SK-N-SH (cell line): ENCODE results near the gene TNFRSF12A.

Experiments
- ELF1 ChIP-seq: IDR thresholded peaks from 2 replicates; pipeline ENCODE4 v1.4.0; 2012
- EZH2phosphoT487 ChIP-seq: fragments of 200-600 bp; sonication (generic); IDR thresholded peaks from 2 replicates; pipeline ENCODE4 v1.6.1; 2017; ENCODE audit warnings: low read depth, mixed run types, mild to moderate bottlenecking, antibody characterized with exemption, moderate library complexity, borderline replicate concordance
- GABPA ChIP-seq: IDR thresholded peaks from 2 replicates; pipeline ENCODE4 v1.4.0; 2012; ENCODE audit warnings: low read depth, mild to moderate bottlenecking
- GATA2 ChIP-seq: sonication (generic); formaldehyde crosslinking; IDR thresholded peaks from 2 replicates; pipeline ENCODE4 v1.5.0; 2020; ENCODE audit warnings: mild to moderate bottlenecking, missing genetic modification reagents
- SMC3 ChIP-seq: IDR thresholded peaks from 2 replicates; pipeline ENCODE4 v1.6.1; 2012; ENCODE audit warnings: low read depth, low read length, improper control_type of control experiment
- TAF1 ChIP-seq: IDR thresholded peaks from 2 replicates; pipeline ENCODE4 v1.6.1; 2012; ENCODE audit warnings: low read depth, mild to moderate bottlenecking, low read length, moderate library complexity, borderline replicate concordance
- TF ChIP-seq, protein P1 (sequence below): fragments of 200-600 bp; sonication (generic); IDR thresholded peaks from 2 replicates; pipeline ENCODE4 v1.6.1; 2017; ENCODE audit warnings: antibody characterized with exemption, mild to moderate bottlenecking, moderate library complexity

DNA sequence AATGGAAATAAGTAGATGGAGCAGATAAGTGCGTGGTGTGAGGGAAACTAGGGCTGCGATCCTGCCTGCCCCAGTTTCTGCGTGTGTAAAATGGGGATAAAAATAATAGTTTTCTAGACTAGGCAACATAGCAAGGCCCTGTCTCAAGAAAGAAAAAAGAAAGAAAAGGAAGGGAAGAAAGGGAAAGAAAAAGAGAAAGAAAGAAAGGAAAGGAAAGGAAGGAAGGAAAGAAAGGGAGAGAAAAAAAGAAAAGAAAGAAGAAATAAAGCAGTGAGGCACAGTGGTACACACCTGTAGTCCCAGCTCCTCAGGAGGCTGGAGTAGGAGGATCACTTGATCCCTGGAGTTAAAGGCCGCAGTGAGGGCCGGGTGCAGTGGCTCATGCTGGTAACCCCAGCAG, 37.8 kb upstream of the TNFRSF12A start:
- TF ChIP-seq, protein P1, sequence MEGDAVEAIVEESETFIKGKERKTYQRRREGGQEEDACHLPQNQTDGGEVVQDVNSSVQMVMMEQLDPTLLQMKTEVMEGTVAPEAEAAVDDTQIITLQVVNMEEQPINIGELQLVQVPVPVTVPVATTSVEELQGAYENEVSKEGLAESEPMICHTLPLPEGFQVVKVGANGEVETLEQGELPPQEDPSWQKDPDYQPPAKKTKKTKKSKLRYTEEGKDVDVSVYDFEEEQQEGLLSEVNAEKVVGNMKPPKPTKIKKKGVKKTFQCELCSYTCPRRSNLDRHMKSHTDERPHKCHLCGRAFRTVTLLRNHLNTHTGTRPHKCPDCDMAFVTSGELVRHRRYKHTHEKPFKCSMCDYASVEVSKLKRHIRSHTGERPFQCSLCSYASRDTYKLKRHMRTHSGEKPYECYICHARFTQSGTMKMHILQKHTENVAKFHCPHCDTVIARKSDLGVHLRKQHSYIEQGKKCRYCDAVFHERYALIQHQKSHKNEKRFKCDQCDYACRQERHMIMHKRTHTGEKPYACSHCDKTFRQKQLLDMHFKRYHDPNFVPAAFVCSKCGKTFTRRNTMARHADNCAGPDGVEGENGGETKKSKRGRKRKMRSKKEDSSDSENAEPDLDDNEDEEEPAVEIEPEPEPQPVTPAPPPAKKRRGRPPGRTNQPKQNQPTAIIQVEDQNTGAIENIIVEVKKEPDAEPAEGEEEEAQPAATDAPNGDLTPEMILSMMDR, result no peak
- TF ChIP-seq ELF1 (no peak), TAF1 (no peak), GATA2 (no peak), EZH2phosphoT487 (no peak), GABPA (no peak), SMC3 (no peak)
